PFSK-1 (cell line): Measurements from ENCODE around the gene DRP2.

Experiments used
- FOXP2 ChIP-seq: optimal IDR thresholded peaks from 2 replicates; pipeline ENCODE3; 2011; ENCODE audit warnings: borderline replicate concordance, control low read depth, inconsistent platforms; ENCODE audit not compliant: insufficient read depth; ENCODE audit errors: extremely low read length, extremely low read depth
- POLR2AphosphoS5 ChIP-seq: IDR thresholded peaks from 2 replicates; pipeline ENCODE4 v1.6.1; 2012; ENCODE audit warnings: low read depth, mild to moderate bottlenecking, control low read depth, low read length, moderate library complexity
- SIN3A ChIP-seq: IDR thresholded peaks from 2 replicates; pipeline ENCODE4 v1.6.1; 2012; ENCODE audit warnings: mild to moderate bottlenecking, low read length, moderate library complexity, borderline replicate concordance; ENCODE audit not compliant: insufficient read depth
- TAF1 ChIP-seq: IDR thresholded peaks from 2 replicates; pipeline ENCODE4 v1.6.1; 2012; ENCODE audit warnings: low read length, control low read depth, borderline replicate concordance; ENCODE audit not compliant: insufficient read depth
- TF ChIP-seq, protein P1 (sequence below), 2 experiments: IDR thresholded peaks; 2 replicates each; pipeline versions ENCODE4 v1.6.1 to v1.8.0; 2011 to 2012; ENCODE audit warnings: low read depth in 2 of 2, low read length in 2 of 2, control low read depth in 1 of 2, inconsistent platforms in 1 of 2, mild to moderate bottlenecking in 1 of 2, moderate library complexity in 1 of 2; ENCODE audit not compliant: insufficient read depth in 1 of 2

DRP2 gene

DNA sequence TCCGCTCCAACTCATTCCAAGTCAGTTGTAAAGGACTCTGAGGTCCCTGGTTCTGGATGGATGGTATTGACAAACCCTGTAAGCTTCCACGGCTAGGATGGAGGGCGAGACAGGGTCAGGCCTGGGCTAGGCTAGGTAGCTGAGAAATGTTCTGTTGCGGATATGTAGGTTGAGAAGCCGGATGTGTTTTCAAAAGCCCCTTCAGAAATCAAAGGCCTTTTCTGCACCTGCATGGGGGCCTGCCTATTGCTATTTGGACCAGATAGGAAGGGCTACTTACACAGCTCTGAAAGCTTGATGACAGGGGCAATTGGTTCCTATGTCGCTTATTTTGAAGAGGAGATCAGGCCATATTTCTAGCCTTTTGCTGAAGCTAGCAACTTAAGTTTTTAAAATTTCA lies 1.9 kb upstream of the DRP2 start:
- TF ChIP-seq FOXP2 (no peak), SIN3A (no peak), POLR2AphosphoS5 (no peak), TAF1 (no peak)
- TF ChIP-seq, protein P1, sequence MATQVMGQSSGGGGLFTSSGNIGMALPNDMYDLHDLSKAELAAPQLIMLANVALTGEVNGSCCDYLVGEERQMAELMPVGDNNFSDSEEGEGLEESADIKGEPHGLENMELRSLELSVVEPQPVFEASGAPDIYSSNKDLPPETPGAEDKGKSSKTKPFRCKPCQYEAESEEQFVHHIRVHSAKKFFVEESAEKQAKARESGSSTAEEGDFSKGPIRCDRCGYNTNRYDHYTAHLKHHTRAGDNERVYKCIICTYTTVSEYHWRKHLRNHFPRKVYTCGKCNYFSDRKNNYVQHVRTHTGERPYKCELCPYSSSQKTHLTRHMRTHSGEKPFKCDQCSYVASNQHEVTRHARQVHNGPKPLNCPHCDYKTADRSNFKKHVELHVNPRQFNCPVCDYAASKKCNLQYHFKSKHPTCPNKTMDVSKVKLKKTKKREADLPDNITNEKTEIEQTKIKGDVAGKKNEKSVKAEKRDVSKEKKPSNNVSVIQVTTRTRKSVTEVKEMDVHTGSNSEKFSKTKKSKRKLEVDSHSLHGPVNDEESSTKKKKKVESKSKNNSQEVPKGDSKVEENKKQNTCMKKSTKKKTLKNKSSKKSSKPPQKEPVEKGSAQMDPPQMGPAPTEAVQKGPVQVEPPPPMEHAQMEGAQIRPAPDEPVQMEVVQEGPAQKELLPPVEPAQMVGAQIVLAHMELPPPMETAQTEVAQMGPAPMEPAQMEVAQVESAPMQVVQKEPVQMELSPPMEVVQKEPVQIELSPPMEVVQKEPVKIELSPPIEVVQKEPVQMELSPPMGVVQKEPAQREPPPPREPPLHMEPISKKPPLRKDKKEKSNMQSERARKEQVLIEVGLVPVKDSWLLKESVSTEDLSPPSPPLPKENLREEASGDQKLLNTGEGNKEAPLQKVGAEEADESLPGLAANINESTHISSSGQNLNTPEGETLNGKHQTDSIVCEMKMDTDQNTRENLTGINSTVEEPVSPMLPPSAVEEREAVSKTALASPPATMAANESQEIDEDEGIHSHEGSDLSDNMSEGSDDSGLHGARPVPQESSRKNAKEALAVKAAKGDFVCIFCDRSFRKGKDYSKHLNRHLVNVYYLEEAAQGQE (IDR thresholded peaks at IDR 0.05; ENCODE audit: insufficient read depth in 1 of 2, low read depth in 2 of 2, low read length in 2 of 2): no peak

DNA sequence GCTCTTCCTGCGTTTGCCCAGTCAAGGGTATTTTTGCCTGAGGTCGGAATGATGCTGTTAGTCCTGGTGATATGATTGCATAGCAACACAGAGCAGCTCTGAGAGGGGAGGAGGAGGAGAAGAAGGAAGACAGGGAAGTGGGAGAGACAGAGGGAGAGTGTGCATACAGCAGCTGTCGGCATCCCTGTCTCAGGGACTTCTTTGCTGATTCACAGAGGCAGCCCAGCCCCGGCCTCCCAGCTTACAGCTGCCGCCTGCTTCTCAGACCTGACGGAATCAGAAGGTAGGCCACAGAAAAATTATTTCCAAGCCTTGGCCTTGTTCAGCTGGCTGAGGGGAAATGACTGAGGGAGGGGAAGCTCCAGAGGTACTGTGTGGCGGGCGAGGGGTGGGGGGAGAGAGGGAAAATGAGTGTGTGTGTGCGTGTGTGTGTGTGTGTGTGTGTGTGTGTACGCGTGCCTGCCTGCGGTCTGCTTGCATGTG lies 319 bp downstream of the DRP2 start:
- TF ChIP-seq POLR2AphosphoS5: no peak
- no peak for TF ChIP-seq TAF1
- TF ChIP-seq, protein P1 (IDR thresholded peaks at IDR 0.05; ENCODE audit: insufficient read depth in 1 of 2, low read depth in 2 of 2, low read length in 2 of 2): no peak
- no peak for TF ChIP-seq FOXP2

DNA sequence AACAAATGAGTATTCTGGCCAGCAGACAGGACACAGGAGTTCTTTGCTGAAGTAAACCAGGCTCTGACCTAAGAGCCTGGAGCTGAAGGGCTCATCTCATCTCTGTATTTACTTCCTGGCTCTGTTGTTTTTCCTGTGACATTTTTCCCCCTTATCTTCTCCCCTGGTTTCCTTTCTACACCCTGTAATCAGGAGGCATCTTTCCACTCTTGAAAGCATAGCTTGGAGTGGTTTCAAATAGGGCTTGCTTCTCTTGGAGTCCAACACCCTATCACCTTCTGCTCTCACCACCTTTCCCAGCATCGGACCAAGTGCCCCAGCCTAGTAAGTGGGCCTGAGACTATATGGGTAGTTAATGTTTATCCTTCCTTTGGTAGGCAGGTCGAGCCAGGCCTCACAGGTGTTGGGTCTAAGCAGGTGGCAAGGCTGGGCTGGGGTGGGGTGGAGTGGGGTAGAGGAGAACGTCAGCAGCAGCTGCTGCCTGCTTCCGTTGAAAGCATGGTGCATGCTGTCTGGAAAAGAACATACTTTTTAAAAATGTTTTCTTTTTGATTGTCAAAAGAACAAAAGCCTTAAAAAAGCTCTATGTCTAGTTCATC lies 1.2 kb downstream of the DRP2 start:
- no peak for TF ChIP-seq POLR2AphosphoS5
- no peak for TF ChIP-seq FOXP2
- no peak for TF ChIP-seq SIN3A
- TF ChIP-seq, protein P1 (IDR thresholded peaks at IDR 0.05; ENCODE audit: insufficient read depth in 1 of 2, low read depth in 2 of 2, low read length in 2 of 2): no peak
- no peak for TF ChIP-seq TAF1

DNA sequence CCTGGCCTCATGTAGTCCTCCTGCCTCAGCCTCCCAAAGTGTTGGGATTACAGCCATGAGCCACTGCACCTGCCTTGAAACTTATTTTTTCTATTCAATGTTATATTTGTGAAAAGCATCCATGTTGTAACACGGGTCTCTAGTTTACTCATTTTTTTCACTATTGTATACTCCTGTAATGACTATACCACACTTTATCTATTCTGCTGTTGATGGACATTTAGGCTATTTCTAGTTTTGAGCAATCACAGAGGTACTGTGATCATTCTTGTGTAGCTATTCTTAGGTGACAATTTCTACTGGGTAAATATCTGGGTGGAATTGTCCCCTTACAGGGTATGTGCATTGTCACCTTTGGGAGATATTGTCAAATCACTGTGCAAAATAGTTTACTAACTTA lies 3.6 kb downstream of the DRP2 start:
- no peak for TF ChIP-seq TAF1
- TF ChIP-seq SIN3A: no peak
- no peak for TF ChIP-seq FOXP2
- TF ChIP-seq POLR2AphosphoS5: no peak
- TF ChIP-seq, protein P1 (IDR thresholded peaks at IDR 0.05; ENCODE audit: insufficient read depth in 1 of 2, low read depth in 2 of 2, low read length in 2 of 2): no peak
